SK-N-SH treated with all-trans-retinoic acid at 6 μM for 48 hours (cell line): ENCODE measurements around the gene MAP9.
"Not testable (repeated sequence)": the region's sequence is repeated elsewhere in the genome, so short reads cannot be mapped to it uniquely, and the experiment has no call there.

ENCODE experiments used
- ARNTL ChIP-seq: fragments of 450-650 bp; formaldehyde crosslinking; IDR thresholded peaks from 2 replicates; pipeline ENCODE4 v1.5.0; 2020; ENCODE audit warnings: low read depth, mild to moderate bottlenecking, moderate library complexity, borderline replicate concordance
- ESRRG ChIP-seq: fragments of 250-450 bp; sonication (Bioruptor Pico); IDR thresholded peaks from 2 replicates; pipeline ENCODE4 v1.6.1; 2021; ENCODE audit warnings: mild to moderate bottlenecking
- PPARA ChIP-seq: fragments of 250-450 bp; sonication (Bioruptor Pico); IDR thresholded peaks from 2 replicates; pipeline ENCODE4 v1.5.0; 2020; ENCODE audit warnings: mild to moderate bottlenecking, borderline replicate concordance
- RARB ChIP-seq: fragments of 250-450 bp; sonication (Bioruptor Pico); IDR thresholded peaks from 2 replicates; pipeline ENCODE4 v1.8.0; 2021; ENCODE audit warnings: mild to moderate bottlenecking, moderate library complexity
- TOX ChIP-seq: fragments of 250-450 bp; sonication (Bioruptor Pico); IDR thresholded peaks from 2 replicates; pipeline ENCODE4 v1.8.0; 2021; ENCODE audit warnings: mild to moderate bottlenecking, moderate library complexity, borderline replicate concordance
- ZC3H10 ChIP-seq: fragments of 250-450 bp; sonication (Bioruptor Pico); IDR thresholded peaks from 2 replicates; pipeline ENCODE4 v1.5.1; 2021; ENCODE audit warnings: mild to moderate bottlenecking, moderate library complexity
- ZFP3 ChIP-seq: fragments of 250-450 bp; sonication (Bioruptor Pico); IDR thresholded peaks from 2 replicates; pipeline ENCODE4 v1.5.0; 2020; ENCODE audit warnings: mild to moderate bottlenecking, moderate library complexity
- ZFP30 ChIP-seq: fragments of 450-650 bp; formaldehyde crosslinking; IDR thresholded peaks from 2 replicates; pipeline ENCODE4 v1.5.0; 2022; ENCODE audit warnings: mild to moderate bottlenecking, moderate library complexity
- ZNF565 ChIP-seq: fragments of 450-650 bp; formaldehyde crosslinking; conservative IDR thresholded peaks from 2 replicates; pipeline ENCODE4 v1.5.0; 2020; ENCODE audit warnings: low read depth, mild to moderate bottlenecking, moderate library complexity
- TF ChIP-seq, protein P1 (sequence below): fragments of 250-450 bp; sonication (Bioruptor Pico); IDR thresholded peaks from 2 replicates; pipeline ENCODE4 v1.5.1; 2021; ENCODE audit warnings: mild to moderate bottlenecking, moderate library complexity
- TF ChIP-seq, protein P2 (sequence below): fragments of 250-450 bp; sonication (Bioruptor Pico); IDR thresholded peaks from 2 replicates; pipeline ENCODE4 v1.5.1; 2020; ENCODE audit warnings: low read depth, mild to moderate bottlenecking, moderate library complexity
- TF ChIP-seq, protein P3 (sequence below): fragments of 250-450 bp; sonication (Bioruptor Pico); IDR thresholded peaks from 2 replicates; pipeline ENCODE4 v1.8.0; 2020; ENCODE audit warnings: mild to moderate bottlenecking, moderate library complexity, borderline replicate concordance
- TF ChIP-seq, protein P4 (sequence below): fragments of 250-450 bp; sonication (Bioruptor Pico); IDR thresholded peaks from 2 replicates; pipeline ENCODE4 v1.8.0; 2021; ENCODE audit warnings: low read depth, mild to moderate bottlenecking, moderate library complexity, borderline replicate concordance

DNA sequence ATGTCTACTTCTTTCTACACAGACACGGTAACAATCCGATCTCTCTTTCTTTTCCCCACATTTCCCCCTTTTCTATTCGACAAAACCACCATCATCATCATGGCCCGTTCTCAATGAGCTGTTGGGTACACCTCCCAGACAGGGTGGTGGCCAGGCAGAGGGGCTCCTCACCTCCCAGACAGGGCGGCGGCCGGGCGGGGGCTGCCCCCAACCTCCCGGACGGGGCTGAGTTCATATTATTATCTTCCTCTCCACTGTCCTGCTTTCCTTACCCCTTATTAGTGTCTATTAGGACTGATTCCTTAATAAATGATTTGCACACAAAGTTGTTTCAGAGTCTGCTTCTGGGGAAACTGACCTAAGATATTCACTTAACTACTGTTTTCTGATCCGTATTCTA is 48.0 kb upstream of the MAP9 start:
- TF ChIP-seq ZFP30 (CRISPR knock-in tag); ZC3H10 (CRISPR knock-in tag); ZNF565 (CRISPR knock-in tag); ZFP3 (CRISPR knock-in tag); ARNTL; RARB (CRISPR knock-in tag); TOX (CRISPR knock-in tag); ESRRG; PPARA (CRISPR knock-in tag): not testable (repeated sequence)
- TF ChIP-seq, protein P1, sequence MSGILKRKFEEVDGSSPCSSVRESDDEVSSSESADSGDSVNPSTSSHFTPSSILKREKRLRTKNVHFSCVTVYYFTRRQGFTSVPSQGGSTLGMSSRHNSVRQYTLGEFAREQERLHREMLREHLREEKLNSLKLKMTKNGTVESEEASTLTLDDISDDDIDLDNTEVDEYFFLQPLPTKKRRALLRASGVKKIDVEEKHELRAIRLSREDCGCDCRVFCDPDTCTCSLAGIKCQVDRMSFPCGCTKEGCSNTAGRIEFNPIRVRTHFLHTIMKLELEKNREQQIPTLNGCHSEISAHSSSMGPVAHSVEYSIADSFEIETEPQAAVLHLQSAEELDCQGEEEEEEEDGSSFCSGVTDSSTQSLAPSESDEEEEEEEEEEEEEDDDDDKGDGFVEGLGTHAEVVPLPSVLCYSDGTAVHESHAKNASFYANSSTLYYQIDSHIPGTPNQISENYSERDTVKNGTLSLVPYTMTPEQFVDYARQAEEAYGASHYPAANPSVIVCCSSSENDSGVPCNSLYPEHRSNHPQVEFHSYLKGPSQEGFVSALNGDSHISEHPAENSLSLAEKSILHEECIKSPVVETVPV (CRISPR knock-in tag): not testable (repeated sequence)
- TF ChIP-seq, protein P2, sequence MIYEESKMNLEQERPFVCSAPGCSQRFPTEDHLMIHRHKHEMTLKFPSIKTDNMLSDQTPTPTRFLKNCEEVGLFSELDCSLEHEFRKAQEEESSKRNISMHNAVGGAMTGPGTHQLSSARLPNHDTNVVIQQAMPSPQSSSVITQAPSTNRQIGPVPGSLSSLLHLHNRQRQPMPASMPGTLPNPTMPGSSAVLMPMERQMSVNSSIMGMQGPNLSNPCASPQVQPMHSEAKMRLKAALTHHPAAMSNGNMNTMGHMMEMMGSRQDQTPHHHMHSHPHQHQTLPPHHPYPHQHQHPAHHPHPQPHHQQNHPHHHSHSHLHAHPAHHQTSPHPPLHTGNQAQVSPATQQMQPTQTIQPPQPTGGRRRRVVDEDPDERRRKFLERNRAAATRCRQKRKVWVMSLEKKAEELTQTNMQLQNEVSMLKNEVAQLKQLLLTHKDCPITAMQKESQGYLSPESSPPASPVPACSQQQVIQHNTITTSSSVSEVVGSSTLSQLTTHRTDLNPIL: not testable (repeated sequence)
- TF ChIP-seq, protein P3, sequence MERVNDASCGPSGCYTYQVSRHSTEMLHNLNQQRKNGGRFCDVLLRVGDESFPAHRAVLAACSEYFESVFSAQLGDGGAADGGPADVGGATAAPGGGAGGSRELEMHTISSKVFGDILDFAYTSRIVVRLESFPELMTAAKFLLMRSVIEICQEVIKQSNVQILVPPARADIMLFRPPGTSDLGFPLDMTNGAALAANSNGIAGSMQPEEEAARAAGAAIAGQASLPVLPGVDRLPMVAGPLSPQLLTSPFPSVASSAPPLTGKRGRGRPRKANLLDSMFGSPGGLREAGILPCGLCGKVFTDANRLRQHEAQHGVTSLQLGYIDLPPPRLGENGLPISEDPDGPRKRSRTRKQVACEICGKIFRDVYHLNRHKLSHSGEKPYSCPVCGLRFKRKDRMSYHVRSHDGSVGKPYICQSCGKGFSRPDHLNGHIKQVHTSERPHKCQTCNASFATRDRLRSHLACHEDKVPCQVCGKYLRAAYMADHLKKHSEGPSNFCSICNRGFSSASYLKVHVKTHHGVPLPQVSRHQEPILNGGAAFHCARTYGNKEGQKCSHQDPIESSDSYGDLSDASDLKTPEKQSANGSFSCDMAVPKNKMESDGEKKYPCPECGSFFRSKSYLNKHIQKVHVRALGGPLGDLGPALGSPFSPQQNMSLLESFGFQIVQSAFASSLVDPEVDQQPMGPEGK (CRISPR knock-in tag): not testable (repeated sequence)
- TF ChIP-seq, protein P4, sequence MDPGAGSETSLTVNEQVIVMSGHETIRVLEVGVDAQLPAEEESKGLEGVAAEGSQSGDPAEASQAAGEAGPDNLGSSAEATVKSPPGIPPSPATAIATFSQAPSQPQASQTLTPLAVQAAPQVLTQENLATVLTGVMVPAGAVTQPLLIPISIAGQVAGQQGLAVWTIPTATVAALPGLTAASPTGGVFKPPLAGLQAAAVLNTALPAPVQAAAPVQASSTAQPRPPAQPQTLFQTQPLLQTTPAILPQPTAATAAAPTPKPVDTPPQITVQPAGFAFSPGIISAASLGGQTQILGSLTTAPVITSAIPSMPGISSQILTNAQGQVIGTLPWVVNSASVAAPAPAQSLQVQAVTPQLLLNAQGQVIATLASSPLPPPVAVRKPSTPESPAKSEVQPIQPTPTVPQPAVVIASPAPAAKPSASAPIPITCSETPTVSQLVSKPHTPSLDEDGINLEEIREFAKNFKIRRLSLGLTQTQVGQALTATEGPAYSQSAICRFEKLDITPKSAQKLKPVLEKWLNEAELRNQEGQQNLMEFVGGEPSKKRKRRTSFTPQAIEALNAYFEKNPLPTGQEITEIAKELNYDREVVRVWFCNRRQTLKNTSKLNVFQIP (CRISPR knock-in tag): not testable (repeated sequence)
